ENCODE data around the gene JAZF1. TPM values are rescaled to one million over a fixed set of nuclear protein-coding genes. Genes with fewer than 3 reads are reported as not detected.

JAZF1 gene
- polyA plus RNA-seq, 3 donors from 2014 or later, result 17.7 to 40.2 (median 25.9) TPM

- Mint-ChIP-seq H3K27ac (peak overlapping the region in 3 of 6 donors; percentile 36 to 49 (median 38)), H3K4me1 (peaks cover 59 to 90% of the 10 kb centered on the region in 2 donors), H3K36me3 (peaks cover 0 to 3% (median 3%) of the 10 kb centered on the region in 3 donors), H3K4me3 (no peak overlapping the region), H3K9me3 (no peaks in the 10 kb centered on the region), H3K27me3 (ENCODE audit: low read depth in 3 of 3) (peaks cover 0 to 3% (median 0%) of the 10 kb centered on the region in 3 donors)
- no peak for DNase-seq
Observed at GRCh38 chr7:27953777-27954176, 226.8 kb downstream of the JAZF1 start.

GRCh38 chr7:27953361-27953760, 227.2 kb downstream of the JAZF1 start:
- DNase-seq, result no peak
- H3K9me3 Mint-ChIP-seq, result no peaks in the 10 kb centered on the region
- H3K36me3 Mint-ChIP-seq, result peaks cover 0 to 3% (median 3%) of the 10 kb centered on the region in 3 donors
- H3K4me1 Mint-ChIP-seq, result peaks cover 63 to 90% of the 10 kb centered on the region in 2 donors
- H3K27ac Mint-ChIP-seq, result peak overlapping the region in 3 of 6 donors; percentile 36 to 49 (median 38)
- peaks cover 0 to 3% (median 0%) of the 10 kb centered on the region in 3 donors for H3K27me3 Mint-ChIP-seq (ENCODE audit: low read depth in 3 of 3)
- H3K4me3 Mint-ChIP-seq, result no peak overlapping the region

GRCh38 chr7:27952456-27953285, 227.9 kb downstream of the JAZF1 start:
- Mint-ChIP-seq H3K4me1 (peaks cover 67 to 87% of the 10 kb centered on the region in 2 donors), H3K27me3 (ENCODE audit: low read depth in 3 of 3) (peaks cover 0 to 2% (median 0%) of the 10 kb centered on the region in 3 donors), H3K4me3 (no peak overlapping the region), H3K9me3 (no peaks in the 10 kb centered on the region), H3K27ac (peak overlapping the region in 2 of 6 donors; percentile 23 to 49), H3K36me3 (peaks cover 0 to 3% (median 3%) of the 10 kb centered on the region in 3 donors)
- DNase-seq, result no peak

GRCh38 chr7:27950123-27950522, 230.5 kb downstream of the JAZF1 start:
- Mint-ChIP-seq H3K36me3 (peaks cover 0 to 8% (median 3%) of the 10 kb centered on the region in 3 donors), H3K9me3 (no peaks in the 10 kb centered on the region), H3K4me1 (peaks cover 60 to 87% of the 10 kb centered on the region in 2 donors), H3K27ac (peak overlapping the region in 2 of 6 donors; percentile 3 to 19), H3K4me3 (peak overlapping the region in 1 of 5 donors; percentile 25), H3K27me3 (ENCODE audit: low read depth in 3 of 3) (no peaks in the 10 kb centered on the region)
- no peak for DNase-seq

GRCh38 chr7:27948861-27949260, 231.7 kb downstream of the JAZF1 start:
- no peaks in the 10 kb centered on the region for H3K9me3 Mint-ChIP-seq
- no peaks in the 10 kb centered on the region for H3K27me3 Mint-ChIP-seq (ENCODE audit: low read depth in 3 of 3)
- H3K4me1 Mint-ChIP-seq, result peaks cover 51 to 81% of the 10 kb centered on the region in 2 donors
- no peak for DNase-seq
- peak overlapping the region in 1 of 5 donors; percentile 7 for H3K4me3 Mint-ChIP-seq
- peaks cover 0 to 6% (median 3%) of the 10 kb centered on the region in 3 donors for H3K36me3 Mint-ChIP-seq
- peak overlapping the region in 3 of 6 donors; percentile 1 to 60 (median 28) for H3K27ac Mint-ChIP-seq

GRCh38 chr7:27947586-27948278, 232.9 kb downstream of the JAZF1 start:
- H3K4me3 Mint-ChIP-seq, result no peak overlapping the region
- peaks cover 0 to 6% (median 3%) of the 10 kb centered on the region in 3 donors for H3K36me3 Mint-ChIP-seq
- H3K27ac Mint-ChIP-seq, result peak overlapping the region in 1 of 6 donors; percentile 5
- peaks cover 45 to 76% of the 10 kb centered on the region in 2 donors for H3K4me1 Mint-ChIP-seq
- no peaks in the 10 kb centered on the region for H3K9me3 Mint-ChIP-seq
- no peak for DNase-seq
- H3K27me3 Mint-ChIP-seq (ENCODE audit: low read depth in 3 of 3), result peaks cover 0 to 3% (median 0%) of the 10 kb centered on the region in 3 donors

GRCh38 chr7:27946351-27946750, 234.2 kb downstream of the JAZF1 start:
- Mint-ChIP-seq H3K4me1 (peaks cover 45 to 75% of the 10 kb centered on the region in 2 donors), H3K27me3 (ENCODE audit: low read depth in 3 of 3) (peaks cover 0 to 3% (median 0%) of the 10 kb centered on the region in 3 donors), H3K9me3 (no peaks in the 10 kb centered on the region), H3K27ac (peak overlapping the region in 1 of 6 donors; percentile 22), H3K36me3 (peaks cover 0 to 6% (median 0%) of the 10 kb centered on the region in 3 donors), H3K4me3 (no peak overlapping the region)
- DNase-seq, result no peak

GRCh38 chr7:27945058-27945795, 235.4 kb downstream of the JAZF1 start:
- H3K27me3 Mint-ChIP-seq (ENCODE audit: low read depth in 3 of 3), result peaks cover 0 to 3% (median 0%) of the 10 kb centered on the region in 3 donors
- H3K9me3 Mint-ChIP-seq, result no peaks in the 10 kb centered on the region
- peaks cover 42 to 75% of the 10 kb centered on the region in 2 donors for H3K4me1 Mint-ChIP-seq
- peaks cover 0 to 11% (median 0%) of the 10 kb centered on the region in 3 donors for H3K36me3 Mint-ChIP-seq
- DNase-seq, result no peak
- no peak overlapping the region for H3K27ac Mint-ChIP-seq
- H3K4me3 Mint-ChIP-seq, result no peak overlapping the region

GRCh38 chr7:27944643-27945042, 236.0 kb downstream of the JAZF1 start:
- DNase-seq, result no peak

GRCh38 chr7:27943241-27943640, 237.4 kb downstream of the JAZF1 start:
- no peak for DNase-seq
- Mint-ChIP-seq H3K27ac (no peak overlapping the region), H3K4me3 (no peak overlapping the region), H3K9me3 (no peaks in the 10 kb centered on the region), H3K36me3 (peaks cover 0 to 11% (median 0%) of the 10 kb centered on the region in 3 donors), H3K4me1 (peaks cover 33 to 61% of the 10 kb centered on the region in 2 donors), H3K27me3 (ENCODE audit: low read depth in 3 of 3) (peaks cover 0 to 3% (median 0%) of the 10 kb centered on the region in 3 donors)

More at GRCh38 chr7:27944643-27945042, 236.0 kb downstream of the JAZF1 start:
- H3K36me3 Mint-ChIP-seq, result peaks cover 0 to 11% (median 0%) of the 10 kb centered on the region in 3 donors
- H3K9me3 Mint-ChIP-seq, result no peaks in the 10 kb centered on the region
- H3K27me3 Mint-ChIP-seq (ENCODE audit: low read depth in 3 of 3), result peaks cover 0 to 3% (median 0%) of the 10 kb centered on the region in 3 donors
- peaks cover 42 to 73% of the 10 kb centered on the region in 2 donors for H3K4me1 Mint-ChIP-seq
- no peak overlapping the region for H3K4me3 Mint-ChIP-seq
- H3K27ac Mint-ChIP-seq, result no peak overlapping the region

- no peak for DNase-seq
- H3K27ac Mint-ChIP-seq, result no peak overlapping the region
- H3K4me3 Mint-ChIP-seq, result no peak overlapping the region
- H3K9me3 Mint-ChIP-seq, result no peaks in the 10 kb centered on the region
- H3K27me3 Mint-ChIP-seq (ENCODE audit: low read depth in 3 of 3), result peaks cover 0 to 3% (median 0%) of the 10 kb centered on the region in 3 donors
- H3K36me3 Mint-ChIP-seq, result peaks cover 0 to 11% (median 0%) of the 10 kb centered on the region in 3 donors
- H3K4me1 Mint-ChIP-seq, result peaks cover 30 to 62% of the 10 kb centered on the region in 2 donors
Observed at GRCh38 chr7:27942711-27943110, 237.9 kb downstream of the JAZF1 start.

GRCh38 chr7:27941522-27941921, 239.1 kb downstream of the JAZF1 start:
- Mint-ChIP-seq H3K9me3 (no peaks in the 10 kb centered on the region), H3K27ac (peak overlapping the region in 1 of 6 donors; percentile 9), H3K36me3 (peaks cover 0 to 11% (median 0%) of the 10 kb centered on the region in 3 donors), H3K27me3 (ENCODE audit: low read depth in 3 of 3) (peaks cover 0 to 3% (median 0%) of the 10 kb centered on the region in 3 donors), H3K4me3 (no peak overlapping the region), H3K4me1 (peaks cover 29 to 60% of the 10 kb centered on the region in 2 donors)
- no peak for DNase-seq

- DNase-seq, result no peak
- Mint-ChIP-seq H3K9me3 (no peaks in the 10 kb centered on the region), H3K4me3 (no peak overlapping the region), H3K27ac (peak overlapping the region in 2 of 6 donors; percentile 27 to 46), H3K27me3 (ENCODE audit: low read depth in 3 of 3) (peaks cover 0 to 3% (median 0%) of the 10 kb centered on the region in 3 donors), H3K4me1 (peaks cover 27 to 57% of the 10 kb centered on the region in 2 donors), H3K36me3 (peaks cover 0 to 7% (median 0%) of the 10 kb centered on the region in 3 donors)
Observed at GRCh38 chr7:27940341-27940740, 240.3 kb downstream of the JAZF1 start.

All from immature natural killer cell (primary cell).